K562 (cell line): ENCODE data around the gene RAI1. TPM values are rescaled to one million over a fixed set of nuclear protein-coding genes. Genes with fewer than 3 reads are reported as not detected.

Experiments
- ATAC-seq: fragments of 200-7000 bp; cut with Tn5 transposase; 3 replicates; pipeline ENCODE4 v1.9.1; 2020; ENCODE audit warnings: moderate library complexity
- BruUV-seq: library from RNA; stranded (reverse); fragments of 400-500 nt; replicated peaks from 2 replicates; lab custom pipeline; 2021; lab: Mats Ljungman, UMichigan
- CTCF ChIA-PET: fragments of 300-600 bp; formaldehyde crosslinking; extraction: SDS; loops from one replicate; lab custom pipeline; 2021; ENCODE audit warnings: low intra/inter-chr PET ratio; lab: Yijun Ruan, JAX
- POLR2A ChIA-PET: fragments of 300-600, 350-650 bp; sonication (Branson Sonifier 250); formaldehyde crosslinking; extraction: SDS; loops from one replicate; lab custom pipeline; 2021; ENCODE audit warnings: antibody characterized with exemption, inconsistent platforms; lab: Yijun Ruan, JAX
- DNase-seq, 4 experiments: peaks; one replicate each; pipeline versions ENCODE4 v3.0.0 to v3.0.0-alpha.2; 2011 to 2018; ENCODE audit warnings: low spot score in 3 of 4, mixed read lengths in 3 of 4; ENCODE audit errors: extremely low read depth in 1 of 4
- FAIRE-seq: peaks from 2 replicates; lab custom pipeline; 2011; peaks lifted over from hg19 to GRCh38; lab: Jason Lieb, UNC
- H2AFZ ChIP-seq: 2 replicates; pipeline ENCODE4 v1.6.0; 2011; ENCODE audit warnings: low read depth, low read length, control low read depth, inconsistent platforms
- H3K27ac ChIP-seq: fragments of 200-600 bp; 3 replicates; pipeline ENCODE4 v1.8.0; 2011; ENCODE audit warnings: low read depth, mild to moderate bottlenecking, control low read depth, inconsistent platforms, low read length, moderate library complexity, mixed read lengths; ENCODE audit errors: extremely low read depth
- H3K27me3 ChIP-seq, 2 experiments: fragments of 300-600 bp in 1 of 2; 2 replicates in 1 of 2; 3 replicates in 1 of 2; pipeline versions ENCODE4 v1.6.0 to v1.8.0; 2011; ENCODE audit warnings: inconsistent platforms in 2 of 2, low read length in 2 of 2, mild to moderate bottlenecking in 1 of 2, mixed read lengths in 1 of 2, moderate library complexity in 1 of 2; ENCODE audit not compliant: control insufficient read depth in 2 of 2, insufficient read depth in 2 of 2
- H3K36me3 ChIP-seq: fragments of 300-600 bp; 3 replicates; pipeline ENCODE4 v1.8.0; 2011; ENCODE audit warnings: mild to moderate bottlenecking, low read length, inconsistent platforms; ENCODE audit not compliant: control insufficient read depth, insufficient read depth
- H3K4me1 ChIP-seq, 2 experiments: fragments of 200-600 bp in 1 of 2; replicated peaks in 1 of 2; 2 replicates in 1 of 2; 3 replicates in 1 of 2; pipeline versions ENCODE4 v1.5.1 to v1.8.0; 2011; ENCODE audit warnings: inconsistent platforms in 2 of 2, low read length in 2 of 2, mild to moderate bottlenecking in 1 of 2, mixed read lengths in 1 of 2, moderate library complexity in 1 of 2; ENCODE audit not compliant: control insufficient read depth in 2 of 2, insufficient read depth in 2 of 2
- H3K4me2 ChIP-seq: 2 replicates; pipeline ENCODE4 v1.6.1; 2011; ENCODE audit warnings: low read length, control low read depth, inconsistent platforms, mixed read lengths; ENCODE audit not compliant: insufficient read depth
- H3K4me3 ChIP-seq: fragments of 200-600 bp; sonication (generic), shearing (Covaris generic); 2 replicates; pipeline ENCODE4 v1.5.1; 2016; ENCODE audit warnings: control low read depth, inconsistent platforms
- H3K79me2 ChIP-seq: fragments of 200-600 bp; 3 replicates; pipeline ENCODE4 v1.8.0; 2011; ENCODE audit warnings: low read length, inconsistent platforms; ENCODE audit not compliant: control insufficient read depth, insufficient read depth
- H3K9ac ChIP-seq, 2 experiments: 2 replicates each; pipeline versions ENCODE4 v1.6.0 to v1.6.1; 2011; ENCODE audit warnings: low read depth in 2 of 2, low read length in 2 of 2, control low read depth in 1 of 2, inconsistent platforms in 1 of 2, mild to moderate bottlenecking in 1 of 2, mixed read lengths in 1 of 2; ENCODE audit not compliant: insufficient read depth in 1 of 2
- H3K9me1 ChIP-seq: one replicate; pipeline ENCODE4 v1.6.0; 2011; ENCODE audit warnings: inconsistent platforms, mild to moderate bottlenecking, low read length, moderate library complexity; ENCODE audit not compliant: control insufficient read depth, insufficient read depth
- H3K9me3 ChIP-seq: replicated peaks from 2 replicates; pipeline ENCODE4 v1.5.1; 2011; ENCODE audit warnings: low read depth, low read length, inconsistent platforms; ENCODE audit not compliant: control insufficient read depth, insufficient read depth
- H4K20me1 ChIP-seq: replicated peaks from 2 replicates; pipeline ENCODE4 v1.6.1; 2011; ENCODE audit warnings: low read length, inconsistent platforms, mixed read lengths; ENCODE audit not compliant: control insufficient read depth, insufficient read depth
- CC2D1A ChIP-seq: fragments of 450-650 bp; IDR thresholded peaks from 2 replicates; pipeline ENCODE4 v1.6.1; 2017; ENCODE audit warnings: mild to moderate bottlenecking
- CTBP1 ChIP-seq: fragments of 450-650 bp; IDR thresholded peaks from 2 replicates; pipeline ENCODE4 v1.6.1; 2016; ENCODE audit warnings: borderline replicate concordance
- MTA3 ChIP-seq: fragments of 450-650 bp; formaldehyde crosslinking; IDR thresholded peaks from 2 replicates; pipeline ENCODE4 v1.6.1; 2017; ENCODE audit warnings: mild to moderate bottlenecking, borderline replicate concordance
- MYNN ChIP-seq, 2 experiments: sonication (generic); formaldehyde crosslinking in 1 of 2; IDR thresholded peaks; 2 replicates each; pipeline versions ENCODE4 v1.5.0 to v1.6.1; 2016 to 2020; ENCODE audit warnings: antibody characterized with exemption in 1 of 2, missing genetic modification reagents in 1 of 2
- NR1H2 ChIP-seq: sonication (generic); formaldehyde crosslinking; IDR thresholded peaks from 2 replicates; pipeline ENCODE4 v1.4.0; 2020; ENCODE audit warnings: mild to moderate bottlenecking, missing genetic modification reagents
- RAD21 ChIP-seq, 2 experiments: fragments of 250-450 bp in 1 of 2; fragments of 450-650 bp in 1 of 2; sonication (Bioruptor Pico) in 1 of 2; formaldehyde crosslinking in 1 of 2; IDR thresholded peaks in 1 of 2; conservative IDR thresholded peaks in 1 of 2; 2 replicates each; pipeline versions ENCODE4 v1.4.0 to v1.8.0; 2020 to 2022; ENCODE audit warnings: mild to moderate bottlenecking in 2 of 2, moderate library complexity in 1 of 2
- SMC3 ChIP-seq: conservative IDR thresholded peaks from 2 replicates; pipeline ENCODE4 v1.6.1; 2011; ENCODE audit warnings: low read depth, low read length, improper control_type of control experiment; ENCODE audit not compliant: insufficient read depth
- SP1 ChIP-seq: sonication (generic); formaldehyde crosslinking; IDR thresholded peaks from 2 replicates; pipeline ENCODE4 v1.8.1; 2022; ENCODE audit warnings: mild to moderate bottlenecking, missing genetic modification reagents
- WGBS: fragments of 100-300 bp; shearing (Covaris generic); methylation state at CpG from one replicate; pipeline ENCODE4 v1.1.6; 2016; ENCODE audit warnings: low coverage, mixed read lengths; ENCODE audit not compliant: insufficient coverage; ENCODE audit errors: missing lambda C conversion rate; 5-methylcytosine and 5-hydroxymethylcytosine counted together
- in situ Hi-C: fragments of 300-500 bp; cut with MboI; formaldehyde crosslinking; loops from 4 replicates; pipeline ENCODE4 v1.15.0; 2018; ENCODE audit warnings: inconsistent platforms, mixed read lengths
- intact Hi-C: fragments of 100-400 bp; cut with micrococcal nuclease; formaldehyde crosslinking; loops from 2 replicates; pipeline ENCODE4 v1.14.2; 2022
- polyA plus RNA-seq, 8 experiments: library from polyadenylated mRNA; depleted of rRNA in 4 of 8; stranded (reverse) in 5 of 8; unstranded in 3 of 8; fragments of >200 nt; fragmentation: Nextera tagmentation in 2 of 8; fragmentation: Illumina TruSeq in 1 of 8; extraction: Ambion mirVana in 2 of 8; extraction: Trizol in 1 of 8; gene quantifications; 2 replicates each; pipeline versions ENCODE4 v1.2.1 to v1.2.3, GENCODE V29; 2011 to 2014; ENCODE audit warnings: inconsistent platforms in 1 of 8, missing spikeins in 1 of 8
- total RNA-seq, 7 experiments: library from RNA; depleted of rRNA in 6 of 7; stranded (reverse); fragments of >200 nt in 6 of 7; fragmentation: Illumina TruSeq in 2 of 7; extraction: Trizol in 2 of 7; gene quantifications; 2 replicates each; pipeline versions ENCODE4 v1.2.1 to v1.2.3, GENCODE V29; 2011 to 2021; ENCODE audit warnings: low replicate concordance in 1 of 7
- TF ChIP-seq, protein P1 (sequence below): fragments of 250-450 bp; sonication (Bioruptor Pico); IDR thresholded peaks from 2 replicates; pipeline ENCODE4 v1.5.0; 2021; ENCODE audit warnings: mild to moderate bottlenecking, moderate library complexity
- TF ChIP-seq, protein P2 (sequence below), 3 experiments: fragments of 200-800 bp in 1 of 3; sonication (Bioruptor generic) in 1 of 3; sonication (generic) in 1 of 3; formaldehyde crosslinking in 1 of 3; IDR thresholded peaks; 2 replicates each; pipeline versions ENCODE4 v1.6.1 to v1.8.0; 2016 to 2022; ENCODE audit warnings: mild to moderate bottlenecking in 2 of 3, missing compliant biosample characterization in 2 of 3, missing genetic modification characterization in 2 of 3, missing genetic modification reagents in 1 of 3
- TF ChIP-seq, protein P3 (sequence below), 3 experiments: IDR thresholded peaks in 2 of 3; conservative IDR thresholded peaks in 1 of 3; 2 replicates each; pipeline ENCODE4 v1.5.1; 2011 to 2012; ENCODE audit warnings: low read length in 3 of 3, mild to moderate bottlenecking in 3 of 3, control low read depth in 2 of 3, improper control_type of control experiment in 1 of 3, inconsistent platforms in 1 of 3, low read depth in 1 of 3, mixed read lengths in 1 of 3, moderate library complexity in 1 of 3; ENCODE audit not compliant: insufficient read depth in 2 of 3

The RAI1 gene
- total and polyA plus RNA-seq, 9 of the 15 experiments (the other 6 are each of a cell fraction or from before 2014, with no cell fraction given) = 0.68 to 19.9 (median 5.5) TPM

DNA sequence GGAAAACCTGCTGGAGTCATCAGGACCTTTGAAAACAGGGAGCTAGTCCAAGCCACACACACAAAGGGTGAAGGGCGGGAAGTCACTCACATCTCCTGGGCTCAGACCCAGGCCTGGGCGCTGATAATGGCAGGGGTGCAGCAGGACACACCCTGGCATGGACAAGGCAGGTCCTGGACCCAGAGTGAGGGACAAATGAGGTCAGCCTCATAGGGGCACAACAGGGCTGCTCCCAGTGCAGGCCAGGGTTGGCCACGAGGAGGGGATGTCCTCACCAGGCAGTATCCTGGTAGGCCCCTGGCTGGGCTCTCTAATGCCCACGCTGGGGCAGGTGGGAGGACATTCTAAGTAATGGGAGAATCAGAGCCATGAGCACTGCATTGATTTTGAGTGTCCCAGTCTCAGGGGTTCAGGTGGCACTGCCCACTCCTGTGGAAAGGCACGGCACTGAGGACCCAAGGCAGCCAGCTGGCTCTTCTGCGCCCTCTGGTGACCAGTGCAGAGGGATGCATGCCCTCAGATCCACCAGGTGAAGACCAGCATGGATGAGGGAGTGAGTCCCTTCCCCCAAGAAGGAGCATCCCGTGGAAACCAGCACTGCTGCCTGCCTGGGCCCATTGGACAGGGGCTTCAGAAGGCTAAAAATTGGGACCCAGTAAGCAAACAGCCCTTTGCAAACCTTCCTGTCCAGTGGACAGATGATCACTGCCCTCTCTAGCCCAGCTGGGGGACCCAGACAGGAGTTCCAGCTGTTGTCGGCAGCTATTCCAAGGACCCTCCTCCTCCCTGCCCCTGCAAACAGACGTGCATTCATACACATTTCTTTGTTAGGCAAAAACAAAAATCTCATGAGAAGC lies 178.9 kb downstream of the RAI1 start:
- Histone ChIP-seq H3K27ac (no peak overlapping the region), H3K9me1 (no peaks in the 10 kb centered on the region), H3K9ac (no peak overlapping the region), H2AFZ (no peak overlapping the region), H3K36me3 (no peaks in the 10 kb centered on the region), H3K4me2 (no peak overlapping the region), H3K4me3 (no peak overlapping the region), H3K27me3 (no peaks in the 10 kb centered on the region), H4K20me1 (no peaks in the 10 kb centered on the region), H3K9me3 (no peaks in the 10 kb centered on the region), H3K4me1 (peaks cover 0 to 5% of the 10 kb centered on the region in 2 experiments; a peak in 2 of 5 replicates), H3K79me2 (no peaks in the 10 kb centered on the region)
- peak; percentile 65 to 77 (median 75) for DNase-seq
- WGBS = 26% methylated on average over 5 of the region's 9 CpGs
- intact Hi-C loops (loop anchor here (1.0 to 2.0 kb wide), 2 partner anchors 48 to 179 kb away; partner anchors contain the start of gene RAI1), in situ Hi-C loops (loop anchor here (5.0 kb wide), 2 partner anchors 43 to 183 kb away; no protein-coding TSS in a partner anchor)
- ChIA-PET POLR2A (interaction anchor here (0.5 to 1.0 kb wide), 5 partner anchors 15 to 98 kb away, joined by 3 to 6 read pairs (median 4); no protein-coding TSS in a partner anchor), CTCF (interaction anchor here (0.6 to 3.0 kb wide), 3 partner anchors 48 to 178 kb away, joined by 3 to 24 read pairs (median 7); no protein-coding TSS in a partner anchor)
- BruUV-seq = no TSS peak
- ATAC-seq = peak; percentile 96
- peak; percentile 83 for FAIRE-seq
- TF ChIP-seq, protein P1, sequence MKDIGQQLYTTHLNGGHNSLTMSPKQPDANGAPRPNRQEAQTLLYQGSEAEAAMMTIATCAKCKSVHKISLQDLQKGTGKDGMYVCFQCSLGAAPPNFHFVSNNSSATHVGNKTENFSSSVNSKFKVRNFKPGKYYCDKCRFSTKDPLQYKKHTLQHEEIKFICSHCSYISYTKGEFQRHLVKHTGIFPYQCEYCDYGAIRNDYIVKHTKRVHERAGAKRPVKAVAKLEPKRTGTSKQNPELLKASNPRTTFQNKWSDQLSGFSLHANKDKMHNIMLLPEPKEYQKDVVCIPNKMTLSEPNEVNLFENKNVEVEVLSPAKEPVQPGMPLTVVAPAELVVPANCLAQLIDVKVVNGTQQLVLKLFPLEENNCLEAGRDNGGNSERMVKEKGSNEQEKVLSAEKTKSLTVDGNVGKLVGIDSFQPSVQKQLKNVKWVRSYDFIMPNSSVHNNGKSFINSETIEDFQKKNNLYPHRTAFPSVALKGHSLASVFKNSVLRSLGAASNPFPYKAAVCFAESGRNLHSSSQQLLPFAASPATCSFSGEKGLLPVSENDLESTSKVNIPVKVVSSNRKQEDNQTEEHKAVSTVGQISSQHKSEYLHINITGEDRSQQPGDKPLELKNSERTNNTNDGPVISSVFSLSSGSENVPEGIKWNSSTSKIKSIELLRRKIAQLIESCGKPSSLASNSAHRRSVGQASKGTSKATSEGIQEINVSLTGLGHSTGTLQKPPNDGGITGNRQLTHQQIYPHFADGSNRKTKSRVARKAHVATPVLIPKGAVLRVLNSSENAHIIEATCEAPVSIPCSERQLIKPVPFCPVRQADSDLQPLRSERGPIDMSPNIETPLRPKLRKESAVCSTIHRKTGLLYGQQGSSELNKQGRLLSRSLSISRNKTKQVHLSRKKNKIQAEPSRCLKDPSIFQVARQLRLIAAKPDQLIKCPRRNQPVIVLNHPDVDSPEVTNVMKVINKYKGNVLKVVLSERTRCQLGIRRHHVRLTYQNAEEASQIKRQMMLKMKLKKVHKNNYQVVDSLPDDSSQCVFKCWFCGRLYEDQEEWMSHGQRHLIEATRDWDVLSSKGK (CRISPR knock-in tag) = no peak
- peak; percentile 90 to 96 for TF ChIP-seq RAD21 (CRISPR knock-in tag; conservative IDR thresholded peaks at IDR 0.05 in 1 of 2, IDR thresholded peaks at IDR 0.05 in 1 of 2)
- TF ChIP-seq, protein P2, sequence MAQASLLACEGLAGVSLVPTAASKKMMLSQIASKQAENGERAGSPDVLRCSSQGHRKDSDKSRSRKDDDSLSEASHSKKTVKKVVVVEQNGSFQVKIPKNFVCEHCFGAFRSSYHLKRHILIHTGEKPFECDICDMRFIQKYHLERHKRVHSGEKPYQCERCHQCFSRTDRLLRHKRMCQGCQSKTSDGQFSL (CRISPR knock-in tag; IDR thresholded peaks at IDR 0.05) = 0 out of 2 replicates have a peak, but pooled peaks have one; percentile 20
- TF ChIP-seq, protein P2 (tag; IDR thresholded peaks at IDR 0.05) = no peak
- TF ChIP-seq SP1 (CRISPR knock-in tag) = peak; percentile 49; the same call in 1 of the 2 replicates
- TF ChIP-seq MYNN (IDR thresholded peaks at IDR 0.05) = peak; percentile 74; the same call in 1 of the 2 replicates
- no peak for TF ChIP-seq MYNN (CRISPR knock-in tag; IDR thresholded peaks at IDR 0.05)
- TF ChIP-seq CTBP1 = peak; percentile 63; the same call in 1 of the 2 replicates
- TF ChIP-seq CC2D1A = peak; percentile 88
- 0 out of 2 replicates have a peak, but pooled peaks have one; percentile 35 for TF ChIP-seq NR1H2 (CRISPR knock-in tag)
- TF ChIP-seq SMC3 = peak; percentile 94
- TF ChIP-seq, protein P3, sequence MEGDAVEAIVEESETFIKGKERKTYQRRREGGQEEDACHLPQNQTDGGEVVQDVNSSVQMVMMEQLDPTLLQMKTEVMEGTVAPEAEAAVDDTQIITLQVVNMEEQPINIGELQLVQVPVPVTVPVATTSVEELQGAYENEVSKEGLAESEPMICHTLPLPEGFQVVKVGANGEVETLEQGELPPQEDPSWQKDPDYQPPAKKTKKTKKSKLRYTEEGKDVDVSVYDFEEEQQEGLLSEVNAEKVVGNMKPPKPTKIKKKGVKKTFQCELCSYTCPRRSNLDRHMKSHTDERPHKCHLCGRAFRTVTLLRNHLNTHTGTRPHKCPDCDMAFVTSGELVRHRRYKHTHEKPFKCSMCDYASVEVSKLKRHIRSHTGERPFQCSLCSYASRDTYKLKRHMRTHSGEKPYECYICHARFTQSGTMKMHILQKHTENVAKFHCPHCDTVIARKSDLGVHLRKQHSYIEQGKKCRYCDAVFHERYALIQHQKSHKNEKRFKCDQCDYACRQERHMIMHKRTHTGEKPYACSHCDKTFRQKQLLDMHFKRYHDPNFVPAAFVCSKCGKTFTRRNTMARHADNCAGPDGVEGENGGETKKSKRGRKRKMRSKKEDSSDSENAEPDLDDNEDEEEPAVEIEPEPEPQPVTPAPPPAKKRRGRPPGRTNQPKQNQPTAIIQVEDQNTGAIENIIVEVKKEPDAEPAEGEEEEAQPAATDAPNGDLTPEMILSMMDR (IDR thresholded peaks at IDR 0.05 in 2 of 3, conservative IDR thresholded peaks at IDR 0.05 in 1 of 3; ENCODE audit: insufficient read depth in 2 of 3, low read depth in 1 of 3, low read length in 3 of 3) = peak; percentile 83 to 87 (median 85)
- TF ChIP-seq MTA3 = 0 out of 2 replicates have a peak, but pooled peaks have one; percentile 35
